AML-193 (cell line): ENCODE results near the gene DMAP1.

ENCODE experiments used
- DNase-seq, 2 experiments: peaks; one replicate each; lab custom pipeline; 2025; lab: John Stamatoyannopoulos, UW

Gene DMAP1

GRCh38 chr1:44254392-44254910 is 41.2 kb downstream of the DMAP1 start:
- DNase-seq, result no peak

- no peak for DNase-seq
These were observed 43.7 kb downstream of the DMAP1 start for GRCh38 chr1:44256762-44257554.

GRCh38 chr1:44259090-44259489 is 45.8 kb downstream of the DMAP1 start:
- DNase-seq, result no peak

GRCh38 chr1:44260792-44261170 is 47.5 kb downstream of the DMAP1 start:
- DNase-seq, result no peak

GRCh38 chr1:44261171-44261817 is 48.0 kb downstream of the DMAP1 start:
- no peak for DNase-seq

GRCh38 chr1:44261962-44262361 is 48.7 kb downstream of the DMAP1 start:
- no peak for DNase-seq

GRCh38 chr1:44262414-44262813 is 49.1 kb downstream of the DMAP1 start:
- DNase-seq, result no peak

- no peak for DNase-seq
These were observed 49.7 kb downstream of the DMAP1 start for GRCh38 chr1:44262816-44263567.

GRCh38 chr1:44263568-44264450 is 50.5 kb downstream of the DMAP1 start:
- DNase-seq, result peak; percentile 7 to 53

GRCh38 chr1:44264451-44264771 is 51.1 kb downstream of the DMAP1 start:
- no peak for DNase-seq

GRCh38 chr1:44265656-44266358 is 52.5 kb downstream of the DMAP1 start:
- DNase-seq, result no peak

GRCh38 chr1:44266400-44267344 is 53.4 kb downstream of the DMAP1 start:
- DNase-seq, result no peak

GRCh38 chr1:44267438-44267837 is 54.2 kb downstream of the DMAP1 start:
- DNase-seq, result no peak

GRCh38 chr1:44268054-44268453 is 54.8 kb downstream of the DMAP1 start:
- no peak for DNase-seq
